ENCODE measurements around the gene FBXO31. TPM values are rescaled to one million over a fixed set of nuclear protein-coding genes. Genes with fewer than 3 reads are reported as not detected.

Gene FBXO31
- total RNA-seq, 1 donor from 2014 or later = 29.9 TPM

DNA sequence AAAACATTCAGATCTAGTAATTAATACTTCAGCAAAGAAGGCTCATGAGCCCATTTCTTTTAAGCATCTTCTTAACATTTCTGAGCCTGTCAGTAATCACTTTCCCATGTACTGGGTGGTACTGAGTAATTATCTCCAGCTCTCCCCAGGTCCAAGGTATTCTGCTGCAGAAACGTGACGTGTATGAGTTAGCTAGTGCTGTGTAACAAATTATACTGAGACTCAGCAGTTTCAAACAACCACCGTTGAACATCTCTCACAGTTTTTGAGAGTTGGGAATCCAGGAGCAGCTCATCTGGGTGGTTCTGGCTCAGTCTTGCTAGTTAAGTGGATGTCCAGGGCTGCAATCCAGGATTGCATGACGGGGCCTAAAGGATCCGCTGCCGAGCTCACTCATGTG is 91.6 kb downstream of the FBXO31 start:
- no peaks in the 10 kb centered on the region for H3K27me3 ChIP-seq
- no peak overlapping the region for H3K4me3 ChIP-seq
- no peaks in the 10 kb centered on the region for H3K36me3 ChIP-seq
- no peak overlapping the region for H3K27ac ChIP-seq
- no peak for ATAC-seq
- no peaks in the 10 kb centered on the region for H3K9me3 ChIP-seq
- DNase-seq = no peak
- TF ChIP-seq, protein P1, sequence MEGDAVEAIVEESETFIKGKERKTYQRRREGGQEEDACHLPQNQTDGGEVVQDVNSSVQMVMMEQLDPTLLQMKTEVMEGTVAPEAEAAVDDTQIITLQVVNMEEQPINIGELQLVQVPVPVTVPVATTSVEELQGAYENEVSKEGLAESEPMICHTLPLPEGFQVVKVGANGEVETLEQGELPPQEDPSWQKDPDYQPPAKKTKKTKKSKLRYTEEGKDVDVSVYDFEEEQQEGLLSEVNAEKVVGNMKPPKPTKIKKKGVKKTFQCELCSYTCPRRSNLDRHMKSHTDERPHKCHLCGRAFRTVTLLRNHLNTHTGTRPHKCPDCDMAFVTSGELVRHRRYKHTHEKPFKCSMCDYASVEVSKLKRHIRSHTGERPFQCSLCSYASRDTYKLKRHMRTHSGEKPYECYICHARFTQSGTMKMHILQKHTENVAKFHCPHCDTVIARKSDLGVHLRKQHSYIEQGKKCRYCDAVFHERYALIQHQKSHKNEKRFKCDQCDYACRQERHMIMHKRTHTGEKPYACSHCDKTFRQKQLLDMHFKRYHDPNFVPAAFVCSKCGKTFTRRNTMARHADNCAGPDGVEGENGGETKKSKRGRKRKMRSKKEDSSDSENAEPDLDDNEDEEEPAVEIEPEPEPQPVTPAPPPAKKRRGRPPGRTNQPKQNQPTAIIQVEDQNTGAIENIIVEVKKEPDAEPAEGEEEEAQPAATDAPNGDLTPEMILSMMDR (IDR thresholded peaks at IDR 0.05) = no peak
- intact Hi-C loops (cut with DNase I) = no loop called here
- no peaks in the 10 kb centered on the region for H3K4me1 ChIP-seq

- Histone ChIP-seq H3K27ac (no peak overlapping the region), H3K27me3 (no peaks in the 10 kb centered on the region), H3K4me3 (no peak overlapping the region), H3K4me1 (no peaks in the 10 kb centered on the region), H3K9me3 (no peaks in the 10 kb centered on the region), H3K36me3 (no peaks in the 10 kb centered on the region)
- TF ChIP-seq, protein P1 (IDR thresholded peaks at IDR 0.05) = no peak
- no peak for ATAC-seq
- intact Hi-C loops (cut with DNase I) = no loop called here
- DNase-seq = no peak
These were observed 94.7 kb downstream of the FBXO31 start for GRCh38 chr16:87288753-87289362.

- Histone ChIP-seq H3K27ac (no peak overlapping the region), H3K27me3 (no peaks in the 10 kb centered on the region), H3K36me3 (no peaks in the 10 kb centered on the region), H3K4me3 (no peak overlapping the region), H3K9me3 (no peaks in the 10 kb centered on the region), H3K4me1 (no peaks in the 10 kb centered on the region)
- TF ChIP-seq, protein P1 (IDR thresholded peaks at IDR 0.05) = no peak
- DNase-seq (no peak), ATAC-seq (no peak)
- intact Hi-C loops (cut with DNase I) = no loop called here
These were observed 96.5 kb downstream of the FBXO31 start for GRCh38 chr16:87286839-87287626.

DNA sequence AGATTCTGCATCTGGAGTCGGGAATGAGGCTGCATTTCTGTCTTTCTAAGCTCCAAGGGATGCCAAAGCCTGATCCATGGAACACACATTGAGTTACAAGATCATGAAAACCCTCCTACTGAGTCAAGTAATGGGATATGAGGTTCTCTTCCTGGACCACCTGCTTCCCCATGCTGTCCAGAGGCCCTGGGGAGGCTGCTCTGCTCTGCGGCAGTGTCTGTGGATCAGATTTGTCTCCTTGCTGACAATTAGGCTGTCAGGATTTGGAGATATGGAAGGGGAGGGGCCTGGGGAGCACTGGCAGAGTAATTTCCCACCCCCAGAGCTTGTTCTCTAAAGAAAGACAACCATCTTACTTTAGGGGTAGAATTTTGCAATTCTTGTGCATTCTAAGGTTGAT is 99.4 kb downstream of the FBXO31 start:
- H3K4me3 ChIP-seq = no peak overlapping the region
- H3K9me3 ChIP-seq = no peaks in the 10 kb centered on the region
- no peaks in the 10 kb centered on the region for H3K36me3 ChIP-seq
- H3K27ac ChIP-seq = no peak overlapping the region
- intact Hi-C loops (cut with DNase I) = no loop called here
- TF ChIP-seq, protein P1 (IDR thresholded peaks at IDR 0.05) = no peak
- H3K27me3 ChIP-seq = no peaks in the 10 kb centered on the region
- no peaks in the 10 kb centered on the region for H3K4me1 ChIP-seq
- DNase-seq (no peak), ATAC-seq (no peak)

GRCh38 chr16:87279094-87279658 is 104.4 kb downstream of the FBXO31 start:
- Histone ChIP-seq H3K4me1 (no peaks in the 10 kb centered on the region), H3K4me3 (no peak overlapping the region), H3K27me3 (peaks cover 4% of the 10 kb centered on the region), H3K9me3 (no peaks in the 10 kb centered on the region), H3K36me3 (no peaks in the 10 kb centered on the region), H3K27ac (no peak overlapping the region)
- TF ChIP-seq, protein P1 (IDR thresholded peaks at IDR 0.05) = no peak
- no peak for ATAC-seq
- DNase-seq = no peak
- intact Hi-C loops (cut with DNase I) = loop anchor here (5.0 kb wide), 1 partner anchor 717 kb away; no protein-coding TSS in a partner anchor

Data from upper lobe of right lung (tissue), 1 donor.